Skin of body (tissue), 2 donors: ENCODE results near the gene NT5M. TPM values are rescaled to one million over a fixed set of nuclear protein-coding genes. Genes with fewer than 3 reads are reported as not detected.

Experiments
- DNase-seq: peaks from one replicate; lab custom pipeline; 2025; lab: John Stamatoyannopoulos, UW
- total RNA-seq: library from RNA; depleted of rRNA; stranded (reverse); fragments of >200 nt; gene quantifications from one replicate; pipeline ENCODE4 v1.2.3, GENCODE V29; 2014

Gene NT5M
- total RNA-seq, 1 donor from 2014 or later = 0.99 TPM

GRCh38 chr17:17354560-17355349 is 51.6 kb downstream of the NT5M start:
- DNase-seq = peak; percentile 76

GRCh38 chr17:17355426-17355825 is 52.3 kb downstream of the NT5M start:
- no peak for DNase-seq

- peak; percentile 79 for DNase-seq
These were observed 53.2 kb downstream of the NT5M start for GRCh38 chr17:17356149-17356930.

GRCh38 chr17:17356931-17357270 is 53.7 kb downstream of the NT5M start:
- DNase-seq = no peak

GRCh38 chr17:17358060-17358751 is 55.0 kb downstream of the NT5M start:
- DNase-seq = no peak

GRCh38 chr17:17358866-17359265 is 55.7 kb downstream of the NT5M start:
- no peak for DNase-seq

- no peak for DNase-seq
These were observed 56.1 kb downstream of the NT5M start for GRCh38 chr17:17359271-17359670.

GRCh38 chr17:17360087-17360730 is 57.0 kb downstream of the NT5M start:
- DNase-seq = no peak

GRCh38 chr17:17361543-17361866 is 58.3 kb downstream of the NT5M start:
- DNase-seq = peak; percentile 68

GRCh38 chr17:17361867-17362539 is 58.8 kb downstream of the NT5M start:
- no peak for DNase-seq

- DNase-seq = no peak
These were observed 59.4 kb downstream of the NT5M start for GRCh38 chr17:17362540-17362930.

- DNase-seq = no peak
These were observed 60.6 kb downstream of the NT5M start for GRCh38 chr17:17363638-17364337.

- DNase-seq = no peak
These were observed 61.1 kb downstream of the NT5M start for GRCh38 chr17:17364338-17364667.

- no peak for DNase-seq
These were observed 62.4 kb downstream of the NT5M start for GRCh38 chr17:17365476-17366110.

GRCh38 chr17:17366235-17366634 is 63.1 kb downstream of the NT5M start:
- DNase-seq = no peak

- DNase-seq = no peak
These were observed 64.0 kb downstream of the NT5M start for GRCh38 chr17:17366941-17367875.

- no peak for DNase-seq
These were observed 64.8 kb downstream of the NT5M start for GRCh38 chr17:17367931-17368330.

- DNase-seq = no peak
These were observed 67.5 kb downstream of the NT5M start for GRCh38 chr17:17370711-17371110.

GRCh38 chr17:17372856-17373520 is 69.8 kb downstream of the NT5M start:
- no peak for DNase-seq
